Stimulated activated effector memory CD8-positive, alpha-beta T cell treated with anti-CD3 and anti-CD28 coated beads, Interleukin-12 subunit alpha, Interleukin-12 subunit beta, amount 100 ng/mL, for 72 hours (primary cell): ENCODE results near the gene TSPAN19.
"Not testable (repeated sequence)": the region's sequence is repeated elsewhere in the genome, so short reads cannot be mapped to it uniquely, and the experiment has no call there.

Experiments
- ATAC-seq: fragments of 150-1000 bp; cut with Tn5 transposase; 2 replicates; pipeline ENCODE4 v1.10.0; 2021
- DNase-seq, 2 donors: peaks; one replicate each; pipeline ENCODE4 v3.0.0; 2021 to 2022; ENCODE audit warnings: low spot score in 2 of 2
- H3K27ac Mint-ChIP-seq: one replicate; pipeline ENCODE4 v1.8.0; 2022; ENCODE audit warnings: mild to moderate bottlenecking, mixed read lengths
- H3K36me3 Mint-ChIP-seq: one replicate; pipeline ENCODE4 v1.8.0; 2022; ENCODE audit warnings: mild to moderate bottlenecking, mixed read lengths
- H3K4me1 Mint-ChIP-seq: one replicate; pipeline ENCODE4 v1.8.0; 2022; ENCODE audit warnings: mixed read lengths
- H3K4me3 Mint-ChIP-seq: one replicate; pipeline ENCODE4 v1.8.0; 2022; ENCODE audit warnings: mild to moderate bottlenecking, mixed read lengths
- H3K9me3 Mint-ChIP-seq: one replicate; pipeline ENCODE4 v1.8.0; 2022; ENCODE audit warnings: mixed read lengths

Gene TSPAN19

DNA sequence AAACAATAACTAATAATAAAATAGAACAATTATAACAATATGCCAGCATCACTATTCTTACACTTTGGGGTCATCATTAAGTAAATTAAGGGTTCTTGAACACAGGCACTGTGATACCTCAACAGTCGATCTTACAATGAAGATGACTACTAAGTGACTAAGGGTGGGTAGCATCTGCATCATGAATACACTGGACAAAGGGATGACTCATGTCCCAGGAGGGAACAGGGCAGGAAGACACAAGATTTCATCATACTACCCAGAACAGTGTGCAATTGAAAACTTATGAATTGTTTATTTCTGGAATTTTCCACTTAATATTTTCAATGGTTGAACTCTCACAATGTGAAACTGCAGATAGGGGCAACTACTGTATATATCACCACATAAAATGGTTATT, 19.7 kb downstream of the TSPAN19 start:
- DNase-seq (no peak), ATAC-seq (no peak)
- Mint-ChIP-seq H3K27ac (no peak overlapping the region), H3K4me3 (no peak overlapping the region), H3K4me1 (no peaks in the 10 kb centered on the region), H3K9me3 (peaks cover 9% of the 10 kb centered on the region), H3K36me3 (no peaks in the 10 kb centered on the region)

DNA sequence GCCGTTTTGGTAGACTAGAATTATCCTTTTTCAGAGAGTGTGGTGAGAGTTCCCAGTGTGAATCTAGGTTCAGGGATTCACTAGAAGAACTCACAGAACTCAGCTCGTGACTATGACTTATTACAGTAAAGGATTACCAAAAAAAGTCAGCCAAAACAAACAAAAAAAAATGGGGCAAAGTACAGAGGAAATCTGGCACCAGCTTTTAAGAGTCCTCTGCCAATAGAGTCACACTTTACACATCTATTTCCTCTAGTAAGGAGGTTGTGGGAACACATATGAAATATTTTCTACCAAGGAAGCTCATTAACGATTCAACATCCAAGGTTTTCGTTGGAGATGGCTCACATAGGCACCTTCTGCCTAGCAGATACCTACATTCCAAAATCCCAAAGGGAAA, 28.2 kb downstream of the TSPAN19 start:
- no peak overlapping the region for H3K27ac Mint-ChIP-seq
- no peaks in the 10 kb centered on the region for H3K4me1 Mint-ChIP-seq
- ATAC-seq, result no peak
- H3K36me3 Mint-ChIP-seq, result no peaks in the 10 kb centered on the region
- peaks cover 8% of the 10 kb centered on the region for H3K9me3 Mint-ChIP-seq
- DNase-seq, result no peak
- no peak overlapping the region for H3K4me3 Mint-ChIP-seq

DNA sequence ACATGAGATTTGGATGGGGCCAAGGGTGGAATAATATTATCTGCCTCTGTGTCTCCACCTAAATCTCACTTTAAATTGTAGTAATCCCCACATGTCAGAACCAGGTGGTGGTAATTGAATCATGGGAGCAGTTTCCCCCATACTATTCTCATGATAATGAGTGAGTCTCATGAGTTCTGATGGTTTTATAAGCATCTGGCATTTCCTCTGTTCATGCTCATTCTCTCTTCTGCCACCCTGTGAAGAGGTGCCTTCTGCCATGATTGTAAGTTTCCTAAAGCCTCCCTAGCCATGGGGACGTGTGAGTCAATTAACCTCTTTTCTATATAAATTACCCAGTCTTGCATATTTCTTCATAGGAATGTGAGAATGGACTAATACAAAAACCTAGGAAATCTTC, 29.9 kb downstream of the TSPAN19 start:
- H3K9me3 Mint-ChIP-seq, result peaks cover 13% of the 10 kb centered on the region
- H3K4me1 Mint-ChIP-seq, result no peaks in the 10 kb centered on the region
- H3K4me3 Mint-ChIP-seq, result no peak overlapping the region
- no peak overlapping the region for H3K27ac Mint-ChIP-seq
- no peaks in the 10 kb centered on the region for H3K36me3 Mint-ChIP-seq
- DNase-seq (no peak), ATAC-seq (no peak)

DNA sequence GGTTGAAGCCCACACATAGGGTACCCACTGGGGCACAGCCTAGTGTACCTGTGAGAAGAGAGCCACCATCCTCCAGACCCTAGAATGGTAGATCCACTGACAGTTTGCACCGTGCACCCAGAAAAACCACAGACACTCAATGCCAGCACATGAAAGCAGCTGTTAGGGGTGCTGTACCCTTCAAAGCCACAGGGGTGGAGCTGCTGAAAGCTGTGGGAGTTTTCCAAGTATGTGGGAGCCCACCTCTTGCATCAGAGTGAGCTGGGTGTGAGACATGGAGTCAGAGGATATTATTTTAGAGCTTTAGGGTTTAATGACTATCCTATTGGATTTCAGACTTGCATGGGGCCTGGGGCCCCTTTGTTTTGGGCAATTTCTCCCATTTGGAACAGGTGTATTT, 30.5 kb downstream of the TSPAN19 start:
- peak; percentile 50 for ATAC-seq
- peaks cover 11% of the 10 kb centered on the region for H3K9me3 Mint-ChIP-seq

DNA sequence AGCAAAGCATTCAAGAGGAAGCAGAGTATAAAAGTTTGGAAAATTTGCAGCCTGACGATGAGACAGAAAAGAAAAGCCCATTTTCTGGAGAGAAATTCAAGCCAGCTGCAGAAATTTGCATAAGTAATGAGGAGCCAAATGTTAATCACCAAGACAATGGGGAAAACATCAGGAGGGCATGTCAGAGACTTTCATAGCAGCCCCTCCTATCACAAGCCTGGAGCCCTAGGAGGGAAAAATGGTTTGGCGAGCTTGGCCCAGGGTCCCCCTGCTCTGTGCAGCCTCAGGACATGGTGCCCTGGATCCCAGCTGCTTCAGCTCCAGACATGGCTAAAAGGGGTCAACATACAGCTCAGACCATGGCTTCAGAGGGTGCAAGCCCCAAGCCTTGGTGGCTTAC, 31.0 kb downstream of the TSPAN19 start:
- H3K27ac Mint-ChIP-seq, H3K4me1 Mint-ChIP-seq, ATAC-seq, DNase-seq, H3K4me3 Mint-ChIP-seq, H3K36me3 Mint-ChIP-seq: not testable (repeated sequence)
- H3K9me3 Mint-ChIP-seq, result peaks cover 11% of the 10 kb centered on the region

More for the DNA sequence above, 30.5 kb downstream of the TSPAN19 start:
- H3K36me3 Mint-ChIP-seq, result no peaks in the 10 kb centered on the region
- no peak for DNase-seq
- no peak overlapping the region for H3K4me3 Mint-ChIP-seq
- H3K27ac Mint-ChIP-seq, result no peak overlapping the region
- H3K4me1 Mint-ChIP-seq, result no peaks in the 10 kb centered on the region

DNA sequence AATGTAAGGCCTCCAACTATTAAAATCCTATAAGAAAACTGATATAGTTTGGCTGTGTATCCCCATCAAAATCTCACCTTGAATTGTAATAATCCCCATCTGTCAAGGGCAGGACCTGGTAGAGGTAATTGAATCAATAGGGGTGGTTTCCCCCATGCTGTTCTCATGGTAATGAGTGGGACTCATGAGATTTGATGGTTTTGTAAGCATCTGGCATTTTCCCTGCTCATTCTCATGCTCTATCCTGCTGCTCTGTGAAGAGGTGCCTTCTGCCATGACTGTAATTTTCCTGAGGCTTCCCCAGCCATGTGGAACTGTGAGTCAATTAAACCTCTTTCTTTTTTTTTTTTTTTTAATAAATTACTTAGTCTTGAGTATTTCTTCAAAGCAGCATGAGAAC, 31.9 kb downstream of the TSPAN19 start:
- ATAC-seq (no peak), DNase-seq (no peak)
- Mint-ChIP-seq H3K36me3 (no peaks in the 10 kb centered on the region), H3K9me3 (peaks cover 11% of the 10 kb centered on the region), H3K27ac (no peak overlapping the region), H3K4me3 (no peak overlapping the region), H3K4me1 (no peaks in the 10 kb centered on the region)

DNA sequence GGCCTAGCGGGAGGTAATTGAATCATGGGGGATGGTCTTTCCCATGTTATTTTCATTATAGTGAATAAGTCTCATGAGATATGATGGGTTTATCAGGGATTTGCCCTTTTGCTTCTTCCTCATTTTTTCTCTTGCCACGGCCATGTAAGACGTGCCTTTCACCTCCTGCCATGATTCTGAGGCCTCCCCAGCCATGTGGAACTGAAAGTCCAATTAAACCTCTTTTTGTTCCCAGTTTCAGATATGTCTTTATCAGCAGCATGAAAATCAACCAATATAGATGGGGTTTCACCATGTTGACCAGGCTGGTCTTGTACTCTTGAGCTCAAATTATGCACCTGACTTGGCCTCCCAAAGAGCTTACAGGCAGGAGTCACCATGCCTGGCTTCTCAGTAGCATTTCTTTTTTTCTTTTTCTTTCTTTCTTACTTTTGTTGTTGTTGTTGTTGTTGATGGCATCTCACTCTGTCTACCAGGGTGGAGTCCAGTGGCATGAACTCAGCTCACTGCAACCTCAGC, 33.2 kb downstream of the TSPAN19 start:
- Mint-ChIP-seq H3K27ac (no peak overlapping the region), H3K36me3 (no peaks in the 10 kb centered on the region), H3K9me3 (peaks cover 11% of the 10 kb centered on the region), H3K4me3 (no peak overlapping the region), H3K4me1 (no peaks in the 10 kb centered on the region)
- DNase-seq (no peak), ATAC-seq (no peak)

DNA sequence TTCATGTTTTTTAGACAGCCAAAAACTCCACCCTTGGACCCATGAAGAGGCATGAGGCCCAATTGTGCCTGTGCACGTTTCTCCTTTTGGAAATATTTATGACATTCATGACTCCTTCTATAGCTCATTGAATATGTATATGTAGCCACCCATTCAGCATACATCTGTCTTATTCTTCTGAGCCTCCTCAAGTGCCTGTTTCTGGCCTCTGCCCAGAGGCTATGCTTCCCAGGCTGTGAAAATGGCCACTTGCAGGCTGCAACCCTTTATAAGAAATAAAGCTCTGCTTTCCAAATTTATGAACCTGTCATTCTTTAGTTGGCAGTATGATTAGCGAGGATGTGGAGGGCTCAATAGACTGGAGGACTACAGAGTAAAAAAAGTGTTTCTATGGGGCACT, 35.3 kb downstream of the TSPAN19 start:
- ATAC-seq (no peak), DNase-seq (no peak)
- no peaks in the 10 kb centered on the region for H3K4me1 Mint-ChIP-seq
- H3K4me3 Mint-ChIP-seq, result no peak overlapping the region
- H3K36me3 Mint-ChIP-seq, result no peaks in the 10 kb centered on the region
- H3K9me3 Mint-ChIP-seq, result peaks cover 14% of the 10 kb centered on the region
- H3K27ac Mint-ChIP-seq, result no peak overlapping the region

DNA sequence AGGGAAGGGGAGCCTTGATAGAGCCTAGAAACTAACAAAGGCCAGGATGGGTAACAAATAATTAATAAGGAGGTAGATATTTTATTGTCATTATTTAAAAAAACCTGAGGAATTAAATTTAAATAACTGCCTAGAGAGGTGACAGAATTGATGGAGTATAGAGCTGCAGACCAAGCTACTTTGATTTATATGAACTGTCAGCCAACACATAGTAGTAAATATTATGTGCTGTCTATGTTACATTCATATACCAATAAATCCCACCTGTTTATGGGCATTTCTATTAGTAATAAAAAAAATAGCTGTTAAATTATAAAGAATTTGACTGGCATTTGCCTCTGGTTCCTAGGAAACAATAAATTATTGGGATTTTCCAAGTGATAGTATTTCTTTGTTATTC, 37.7 kb downstream of the TSPAN19 start:
- H3K4me1 Mint-ChIP-seq, result peaks cover 6% of the 10 kb centered on the region
- no peak overlapping the region for H3K4me3 Mint-ChIP-seq
- H3K36me3 Mint-ChIP-seq, result no peaks in the 10 kb centered on the region
- DNase-seq (no peak), ATAC-seq (no peak)
- H3K27ac Mint-ChIP-seq, result no peak overlapping the region
- H3K9me3 Mint-ChIP-seq, result peaks cover 20% of the 10 kb centered on the region

DNA sequence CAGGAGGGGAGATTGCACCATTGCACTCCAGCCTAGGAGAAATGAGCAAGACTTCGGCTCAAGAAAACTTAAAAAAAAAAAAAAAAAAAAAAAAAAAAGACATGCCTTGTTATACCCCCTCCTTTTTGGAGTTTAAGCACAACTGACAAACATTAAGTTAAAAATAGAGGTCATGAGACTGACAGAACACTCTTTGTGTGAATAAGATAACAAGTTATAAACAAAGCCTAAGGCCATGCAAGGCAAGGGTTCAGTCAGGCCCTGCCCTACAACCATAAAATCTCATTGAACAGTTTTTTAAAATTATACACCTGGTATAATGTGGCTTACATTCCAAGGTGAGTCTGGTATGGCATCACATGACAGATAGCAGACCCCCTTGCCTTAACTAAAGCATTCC, 39.3 kb downstream of the TSPAN19 start:
- Mint-ChIP-seq H3K4me3 (no peak overlapping the region), H3K36me3 (no peaks in the 10 kb centered on the region), H3K4me1 (peaks cover 6% of the 10 kb centered on the region), H3K9me3 (peaks cover 15% of the 10 kb centered on the region), H3K27ac (no peak overlapping the region)
- no peak for ATAC-seq
- DNase-seq, result no peak

DNA sequence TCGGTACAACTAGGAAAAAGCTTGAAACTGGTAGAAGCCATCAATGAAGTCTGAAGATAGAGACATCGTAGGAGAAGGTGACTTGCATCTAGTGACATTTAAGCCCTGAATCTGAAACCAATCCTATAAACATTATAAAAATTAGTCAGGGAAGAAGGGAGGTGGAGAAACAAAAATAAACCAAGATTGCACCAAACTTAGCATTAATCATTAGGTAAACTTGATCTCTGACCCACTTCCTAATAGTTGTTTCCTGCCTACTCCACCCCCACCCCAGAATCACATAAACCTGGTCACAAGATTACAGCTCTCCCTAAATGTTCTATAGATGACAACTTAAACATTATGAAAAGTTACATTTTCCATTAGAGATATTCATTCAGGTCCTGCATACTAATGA, 40.4 kb downstream of the TSPAN19 start:
- peaks cover 6% of the 10 kb centered on the region for H3K4me1 Mint-ChIP-seq
- no peak for DNase-seq
- peaks cover 15% of the 10 kb centered on the region for H3K9me3 Mint-ChIP-seq

DNA sequence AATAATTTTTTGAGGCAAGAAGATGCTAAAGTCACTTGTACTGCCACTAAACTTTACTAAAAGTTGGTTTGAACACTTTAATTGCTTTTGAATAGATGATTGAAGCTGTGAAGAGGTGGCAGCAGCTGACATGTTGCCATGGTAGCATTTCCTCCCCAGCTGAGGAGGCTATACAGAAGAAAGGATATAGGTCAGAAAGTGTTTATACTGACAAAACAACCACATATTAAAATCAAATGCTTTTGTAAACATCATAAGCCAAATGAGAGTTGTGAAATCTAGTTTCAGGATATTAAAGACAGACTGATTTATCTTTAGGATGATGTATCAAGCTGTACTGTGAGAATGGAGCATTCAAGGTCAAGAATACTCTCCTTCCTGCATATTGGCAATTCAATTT, 41.7 kb downstream of the TSPAN19 start:
- ATAC-seq (no peak), DNase-seq (no peak)
- Mint-ChIP-seq H3K36me3 (no peaks in the 10 kb centered on the region), H3K9me3 (peaks cover 15% of the 10 kb centered on the region), H3K4me3 (no peak overlapping the region), H3K4me1 (peaks cover 6% of the 10 kb centered on the region), H3K27ac (no peak overlapping the region)

More for the DNA sequence above, 40.4 kb downstream of the TSPAN19 start:
- Mint-ChIP-seq H3K4me3 (no peak overlapping the region), H3K36me3 (no peaks in the 10 kb centered on the region), H3K27ac (no peak overlapping the region)
- no peak for ATAC-seq

DNA sequence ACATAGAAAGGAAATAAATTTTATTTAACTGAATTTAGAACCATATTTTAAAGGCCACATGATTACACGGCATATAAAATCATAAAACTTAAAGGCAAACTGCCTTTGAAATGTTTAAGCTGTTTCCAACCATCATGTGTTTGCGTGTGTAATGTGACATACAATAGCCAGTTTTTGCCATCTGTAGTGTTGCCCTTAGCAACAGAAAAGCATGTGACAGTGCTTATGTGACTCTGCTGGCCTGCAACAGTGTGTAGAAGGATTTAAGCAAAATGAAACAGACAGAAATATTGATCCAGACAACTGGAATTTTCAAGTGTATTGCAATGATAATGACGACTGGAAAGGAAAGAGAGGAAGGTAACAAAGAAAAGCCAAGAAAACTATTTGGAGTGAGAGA, 49.5 kb downstream of the TSPAN19 start:
- DNase-seq (no peak), ATAC-seq (no peak)
- Mint-ChIP-seq H3K9me3 (peaks cover 4% of the 10 kb centered on the region), H3K27ac (no peak overlapping the region), H3K4me1 (no peaks in the 10 kb centered on the region), H3K4me3 (no peak overlapping the region), H3K36me3 (no peaks in the 10 kb centered on the region)

DNA sequence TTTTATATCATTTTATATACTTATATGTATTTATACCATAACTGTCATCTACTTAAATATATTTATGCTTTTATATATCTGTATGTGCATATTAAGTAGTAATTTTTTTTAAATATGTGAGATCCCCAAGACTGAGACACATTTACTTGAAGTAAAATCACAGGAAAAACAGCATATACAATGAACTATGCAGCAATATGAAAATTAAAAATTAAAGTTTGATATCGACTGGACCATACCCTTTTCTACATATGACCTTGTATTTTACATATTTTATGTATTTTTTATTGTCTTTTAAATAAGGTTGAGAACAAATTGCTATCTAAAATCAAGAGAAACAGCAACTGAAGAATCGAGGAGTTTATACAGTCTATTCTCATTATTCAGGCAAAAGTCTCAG, 50.0 kb downstream of the TSPAN19 start:
- no peaks in the 10 kb centered on the region for H3K4me1 Mint-ChIP-seq
- no peaks in the 10 kb centered on the region for H3K36me3 Mint-ChIP-seq
- peaks cover 8% of the 10 kb centered on the region for H3K9me3 Mint-ChIP-seq
- DNase-seq, result no peak
- no peak overlapping the region for H3K4me3 Mint-ChIP-seq
- no peak overlapping the region for H3K27ac Mint-ChIP-seq
- no peak for ATAC-seq

DNA sequence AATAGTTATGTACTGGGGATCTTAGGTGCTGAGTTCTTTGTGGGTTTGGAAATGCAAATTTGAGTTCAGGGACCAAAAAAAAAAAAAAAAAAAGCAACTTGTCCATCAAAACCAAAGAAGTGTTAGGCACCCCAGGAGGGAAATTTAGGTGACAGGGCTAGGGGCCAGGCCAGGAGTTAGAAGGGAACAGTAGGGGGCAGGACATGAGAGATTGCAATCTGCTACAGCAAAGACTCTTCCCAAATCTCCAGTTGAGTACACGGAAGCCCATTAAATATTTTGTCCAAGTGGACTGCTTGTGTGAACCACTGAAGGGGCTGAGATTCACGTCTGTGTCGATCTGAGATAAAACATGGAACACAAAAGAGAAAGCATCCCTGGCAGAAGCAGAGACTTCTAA, 52.8 kb downstream of the TSPAN19 start:
- no peaks in the 10 kb centered on the region for H3K36me3 Mint-ChIP-seq
- H3K4me3 Mint-ChIP-seq, result no peak overlapping the region
- no peaks in the 10 kb centered on the region for H3K4me1 Mint-ChIP-seq
- ATAC-seq (no peak), DNase-seq (no peak)
- H3K27ac Mint-ChIP-seq, result no peak overlapping the region
- H3K9me3 Mint-ChIP-seq, result peaks cover 10% of the 10 kb centered on the region

DNA sequence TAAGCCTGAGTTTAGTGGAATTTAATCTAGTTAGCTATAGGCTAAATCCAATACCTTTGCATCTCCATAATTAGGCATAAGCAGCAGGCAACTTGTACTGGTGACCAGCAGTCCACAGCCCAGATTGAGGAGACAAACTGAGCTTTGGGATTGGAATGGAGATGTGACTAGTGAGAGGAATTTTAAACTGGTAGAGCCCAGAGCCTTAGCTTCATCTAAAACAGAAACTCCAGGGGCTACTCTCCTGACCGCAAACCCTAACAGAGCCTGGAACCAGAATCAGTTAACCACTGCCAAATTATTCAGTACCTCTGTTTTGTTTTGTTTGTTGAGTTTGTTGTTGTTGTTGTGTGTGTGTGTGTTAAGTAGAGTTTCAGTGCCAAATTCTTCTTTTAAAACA, 53.2 kb downstream of the TSPAN19 start:
- no peak overlapping the region for H3K27ac Mint-ChIP-seq
- ATAC-seq, result no peak
- H3K4me3 Mint-ChIP-seq, result no peak overlapping the region
- H3K4me1 Mint-ChIP-seq, result no peaks in the 10 kb centered on the region
- no peak for DNase-seq
- H3K36me3 Mint-ChIP-seq, result no peaks in the 10 kb centered on the region
- H3K9me3 Mint-ChIP-seq, result peaks cover 10% of the 10 kb centered on the region

DNA sequence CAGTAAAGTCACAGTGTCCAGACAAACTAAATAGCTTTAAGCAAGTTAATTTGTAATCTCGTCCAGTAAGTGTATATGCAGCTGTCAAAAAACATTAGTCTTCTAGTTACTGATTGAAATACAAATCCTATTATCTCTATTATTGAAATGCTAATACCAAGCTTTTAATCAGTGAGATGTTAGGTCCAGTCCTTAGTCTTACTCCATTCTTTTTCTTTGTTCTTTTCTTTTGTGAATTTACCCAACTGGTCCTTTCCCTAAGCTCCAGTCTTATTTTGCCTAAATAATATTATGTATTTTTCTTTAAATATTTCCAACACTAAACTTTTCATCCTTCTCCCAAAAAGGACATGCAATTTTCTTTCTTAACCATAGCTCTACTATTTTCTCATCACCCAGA, 57.2 kb downstream of the TSPAN19 start:
- H3K36me3 Mint-ChIP-seq, result no peaks in the 10 kb centered on the region
- H3K9me3 Mint-ChIP-seq, result peaks cover 10% of the 10 kb centered on the region
- no peak for ATAC-seq
- no peak overlapping the region for H3K27ac Mint-ChIP-seq
- no peaks in the 10 kb centered on the region for H3K4me1 Mint-ChIP-seq
- no peak overlapping the region for H3K4me3 Mint-ChIP-seq
- no peak for DNase-seq
